Skeletal muscle tissue (tissue), 4 donors: ENCODE measurements around the gene DLGAP4. TPM values are rescaled to one million over a fixed set of nuclear protein-coding genes. Genes with fewer than 3 reads are reported as not detected.
"Not testable (repeated sequence)": the region's sequence is repeated elsewhere in the genome, so short reads cannot be mapped to it uniquely, and the experiment has no call there.

ENCODE experiments used
- H3K27ac ChIP-seq: one replicate; pipeline ENCODE4 v1.7.0; 2013; ENCODE audit warnings: mild to moderate bottlenecking, low read depth, low read length, inconsistent platforms
- H3K27me3 ChIP-seq, 3 donors: one replicate each; pipeline ENCODE4 v1.7.0; 2013; ENCODE audit warnings: low read length in 3 of 3; ENCODE audit not compliant: control insufficient read depth in 3 of 3, insufficient read depth in 3 of 3
- H3K36me3 ChIP-seq, 3 donors: one replicate each; pipeline ENCODE4 v1.7.0; 2013; ENCODE audit warnings: low read length in 3 of 3; ENCODE audit not compliant: control insufficient read depth in 3 of 3, insufficient read depth in 3 of 3
- H3K4me1 ChIP-seq, 3 donors: one replicate each; pipeline ENCODE4 v1.7.0; 2013; ENCODE audit warnings: low read length in 3 of 3, mild to moderate bottlenecking in 3 of 3; ENCODE audit not compliant: control insufficient read depth in 3 of 3, insufficient read depth in 3 of 3
- H3K4me3 ChIP-seq, 3 donors: one replicate each; pipeline ENCODE4 v1.7.0; 2013; ENCODE audit warnings: low read length in 3 of 3
- H3K9ac ChIP-seq, 3 donors: one replicate each; pipeline ENCODE4 v1.7.0; 2013; ENCODE audit warnings: low read length in 3 of 3, mild to moderate bottlenecking in 3 of 3, moderate library complexity in 2 of 3, low read depth in 1 of 3
- H3K9me3 ChIP-seq, 3 donors: one replicate each; pipeline ENCODE4 v1.7.0; 2013; ENCODE audit warnings: low read length in 3 of 3; ENCODE audit not compliant: control insufficient read depth in 3 of 3
- total RNA-seq: library from RNA; depleted of rRNA; stranded (reverse); fragments of >200 nt; gene quantifications from one replicate; pipeline ENCODE4 v1.2.3, GENCODE V29; 2014
- donor health status: Osteomylitis.

Gene DLGAP4
- total RNA-seq, 1 donor from 2014 or later = 6.8 TPM

- Histone ChIP-seq H3K27ac (no peak overlapping the region), H3K9me3 (no peaks in the 10 kb centered on the region), H3K4me1 (no peaks in the 10 kb centered on the region), H3K36me3 (peaks cover 36 to 52% (median 49%) of the 10 kb centered on the region in 3 donors), H3K27me3 (no peaks in the 10 kb centered on the region), H3K4me3 (no peak overlapping the region), H3K9ac (no peak overlapping the region)
Observed at GRCh38 chr20:36504295-36504694, 198.2 kb downstream of the DLGAP4 start.

GRCh38 chr20:36506253-36506652 is 200.1 kb downstream of the DLGAP4 start:
- Histone ChIP-seq H3K4me3 (no peak overlapping the region), H3K9me3 (no peaks in the 10 kb centered on the region), H3K4me1 (no peaks in the 10 kb centered on the region), H3K36me3 (peaks cover 20 to 33% (median 31%) of the 10 kb centered on the region in 3 donors), H3K27ac (no peak overlapping the region), H3K27me3 (no peaks in the 10 kb centered on the region), H3K9ac (no peak overlapping the region)

GRCh38 chr20:36507746-36508145 is 201.6 kb downstream of the DLGAP4 start:
- H3K9me3 ChIP-seq = no peaks in the 10 kb centered on the region
- H3K27me3 ChIP-seq = no peaks in the 10 kb centered on the region
- H3K36me3 ChIP-seq = peaks cover 22 to 31% (median 26%) of the 10 kb centered on the region in 3 donors
- no peak overlapping the region for H3K4me3 ChIP-seq
- H3K9ac ChIP-seq = no peak overlapping the region
- H3K4me1 ChIP-seq = no peaks in the 10 kb centered on the region
- H3K27ac ChIP-seq = no peak overlapping the region

GRCh38 chr20:36519012-36519719 is 213.0 kb downstream of the DLGAP4 start:
- Histone ChIP-seq H3K9ac (no peak overlapping the region), H3K9me3 (no peaks in the 10 kb centered on the region), H3K27me3 (no peaks in the 10 kb centered on the region), H3K4me3 (no peak overlapping the region), H3K36me3 (peaks cover 29 to 33% (median 30%) of the 10 kb centered on the region in 3 donors), H3K27ac (no peak overlapping the region), H3K4me1 (peaks cover 0 to 3% (median 0%) of the 10 kb centered on the region in 3 donors)

GRCh38 chr20:36519944-36520343 is 213.8 kb downstream of the DLGAP4 start:
- no peak overlapping the region for H3K27ac ChIP-seq
- no peaks in the 10 kb centered on the region for H3K27me3 ChIP-seq
- no peak overlapping the region for H3K9ac ChIP-seq
- H3K4me1 ChIP-seq = peaks cover 0 to 3% (median 0%) of the 10 kb centered on the region in 3 donors
- peaks cover 27 to 34% (median 28%) of the 10 kb centered on the region in 3 donors for H3K36me3 ChIP-seq
- no peak overlapping the region for H3K4me3 ChIP-seq
- no peaks in the 10 kb centered on the region for H3K9me3 ChIP-seq

- Histone ChIP-seq H3K36me3 (peaks cover 35 to 40% (median 38%) of the 10 kb centered on the region in 3 donors), H3K27ac (no peak overlapping the region), H3K9ac (no peak overlapping the region), H3K9me3 (no peaks in the 10 kb centered on the region), H3K27me3 (no peaks in the 10 kb centered on the region), H3K4me3 (no peak overlapping the region), H3K4me1 (peaks cover 0 to 3% (median 0%) of the 10 kb centered on the region in 3 donors)
Observed at GRCh38 chr20:36521526-36521925, 215.4 kb downstream of the DLGAP4 start.

- not testable (repeated sequence) for H3K27ac ChIP-seq, H3K4me1 ChIP-seq, H3K9ac ChIP-seq, H3K4me3 ChIP-seq, H3K27me3 ChIP-seq, H3K9me3 ChIP-seq
- H3K36me3 ChIP-seq = peaks cover 44 to 49% (median 46%) of the 10 kb centered on the region in 3 donors
Observed at GRCh38 chr20:36522412-36522811, 216.3 kb downstream of the DLGAP4 start.

- H3K27ac ChIP-seq = no peak overlapping the region
- H3K9ac ChIP-seq = no peak overlapping the region
- H3K9me3 ChIP-seq = no peaks in the 10 kb centered on the region
- H3K36me3 ChIP-seq = peaks cover 48 to 55% (median 52%) of the 10 kb centered on the region in 3 donors
- H3K27me3 ChIP-seq = no peaks in the 10 kb centered on the region
- H3K4me3 ChIP-seq = no peak overlapping the region
- peaks cover 0 to 3% (median 0%) of the 10 kb centered on the region in 3 donors for H3K4me1 ChIP-seq
Observed at GRCh38 chr20:36523341-36523740, 217.2 kb downstream of the DLGAP4 start.

GRCh38 chr20:36525620-36526365 is 219.7 kb downstream of the DLGAP4 start:
- Histone ChIP-seq H3K4me3 (no peak overlapping the region), H3K4me1 (peaks cover 0 to 3% (median 0%) of the 10 kb centered on the region in 3 donors), H3K27me3 (no peaks in the 10 kb centered on the region), H3K9me3 (no peaks in the 10 kb centered on the region), H3K27ac (no peak overlapping the region), H3K9ac (no peak overlapping the region), H3K36me3 (peaks cover 49 to 56% (median 50%) of the 10 kb centered on the region in 3 donors)

- no peak overlapping the region for H3K4me3 ChIP-seq
- H3K4me1 ChIP-seq = peaks cover 0 to 3% (median 0%) of the 10 kb centered on the region in 3 donors
- H3K9me3 ChIP-seq = no peaks in the 10 kb centered on the region
- no peak overlapping the region for H3K27ac ChIP-seq
- no peaks in the 10 kb centered on the region for H3K27me3 ChIP-seq
- H3K36me3 ChIP-seq = peaks cover 48 to 52% (median 49%) of the 10 kb centered on the region in 3 donors
- no peak overlapping the region for H3K9ac ChIP-seq
Observed at GRCh38 chr20:36526521-36527011, 220.4 kb downstream of the DLGAP4 start.
